Activated CD8-positive, alpha-beta T cell treated with anti-CD3 and anti-CD28 coated beads for 36 hours (primary cell): ENCODE measurements around the gene DLG5. TPM values are rescaled to one million over a fixed set of nuclear protein-coding genes. Genes with fewer than 3 reads are reported as not detected.

Experiments
- ATAC-seq: fragments of 200-7000 bp; cut with Tn5 transposase; one replicate; pipeline ENCODE4 v1.10.0; 2021; ENCODE audit warnings: mild to moderate bottlenecking, moderate library complexity
- CTCF ChIA-PET: fragments of 350-600 bp; sonication (Branson Sonifier 250); formaldehyde crosslinking; loops from one replicate; lab custom pipeline; 2021; ENCODE audit warnings: antibody characterized with exemption; lab: Charles Lee
- POLR2A ChIA-PET: fragments of 350-600 bp; sonication (Branson Sonifier 250); formaldehyde crosslinking; loops from one replicate; lab custom pipeline; 2021; ENCODE audit warnings: antibody characterized with exemption; lab: Charles Lee
- DNase-seq: peaks from one replicate; pipeline ENCODE4 v3.0.0-alpha.2; 2020
- H3K27ac Mint-ChIP-seq: one replicate; pipeline ENCODE4 v1.8.0; 2021; ENCODE audit warnings: mild to moderate bottlenecking, mixed read lengths
- H3K27me3 Mint-ChIP-seq: one replicate; pipeline ENCODE4 v1.8.0; 2021; ENCODE audit warnings: mixed read lengths
- H3K36me3 Mint-ChIP-seq: one replicate; pipeline ENCODE4 v1.8.0; 2021; ENCODE audit warnings: low read depth, mixed read lengths
- H3K4me1 Mint-ChIP-seq: one replicate; pipeline ENCODE4 v1.8.0; 2021; ENCODE audit warnings: low read depth, mixed read lengths
- H3K4me3 Mint-ChIP-seq: one replicate; pipeline ENCODE4 v1.8.0; 2021; ENCODE audit warnings: mild to moderate bottlenecking, moderate library complexity, mixed read lengths
- H3K9me3 Mint-ChIP-seq: one replicate; pipeline ENCODE4 v1.8.0; 2021; ENCODE audit warnings: mixed read lengths
- intact Hi-C: fragments of 100-400 bp; cut with micrococcal nuclease; formaldehyde crosslinking; loops from one replicate; pipeline ENCODE4 v1.10.0; 2022
- total RNA-seq, 2 experiments: library from RNA; stranded (reverse); gene quantifications; one replicate each; pipeline ENCODE4 v1.2.3, GENCODE V29; 2021
- TF ChIP-seq, protein P1 (sequence below): fragments of 200-600 bp; IDR thresholded peaks from one replicate; pipeline ENCODE4 v1.8.0; 2022; ENCODE audit warnings: antibody characterized with exemption, mild to moderate bottlenecking

Gene DLG5
- total RNA-seq, 2 experiments from 2014 or later, result 2.7 to 4.8 TPM

DNA sequence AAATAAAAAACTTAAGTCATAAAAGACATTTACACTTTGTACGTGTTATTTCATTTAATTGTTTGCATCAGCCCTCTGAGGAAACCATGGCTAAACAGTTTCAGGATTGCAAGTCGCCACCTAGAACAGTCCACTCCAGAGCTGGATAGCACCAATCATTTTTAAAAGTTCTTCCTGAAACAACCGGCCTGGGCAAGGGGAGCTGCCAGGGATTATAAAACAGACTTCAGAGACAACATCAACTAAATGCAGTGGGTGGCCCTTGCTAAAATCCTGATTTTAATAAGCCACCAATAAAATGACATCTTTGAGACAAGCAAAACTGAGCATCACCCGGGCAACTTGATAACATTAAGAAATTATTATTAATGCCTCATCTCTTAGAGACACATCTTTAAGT, 13.5 kb downstream of the DLG5 start:
- Mint-ChIP-seq H3K4me3 (no peak overlapping the region), H3K27ac (no peak overlapping the region), H3K4me1 (no peaks in the 10 kb centered on the region), H3K9me3 (no peaks in the 10 kb centered on the region), H3K36me3 (no peaks in the 10 kb centered on the region), H3K27me3 (peaks cover 2% of the 10 kb centered on the region)
- ChIA-PET POLR2A (no interaction called here), CTCF (interaction anchor here (1.1 kb wide), 1 partner anchor 12 kb away, joined by 4 read pairs; no protein-coding TSS in a partner anchor)
- ATAC-seq (no peak), DNase-seq (no peak)
- intact Hi-C loops, result no loop called here
- TF ChIP-seq, protein P1, sequence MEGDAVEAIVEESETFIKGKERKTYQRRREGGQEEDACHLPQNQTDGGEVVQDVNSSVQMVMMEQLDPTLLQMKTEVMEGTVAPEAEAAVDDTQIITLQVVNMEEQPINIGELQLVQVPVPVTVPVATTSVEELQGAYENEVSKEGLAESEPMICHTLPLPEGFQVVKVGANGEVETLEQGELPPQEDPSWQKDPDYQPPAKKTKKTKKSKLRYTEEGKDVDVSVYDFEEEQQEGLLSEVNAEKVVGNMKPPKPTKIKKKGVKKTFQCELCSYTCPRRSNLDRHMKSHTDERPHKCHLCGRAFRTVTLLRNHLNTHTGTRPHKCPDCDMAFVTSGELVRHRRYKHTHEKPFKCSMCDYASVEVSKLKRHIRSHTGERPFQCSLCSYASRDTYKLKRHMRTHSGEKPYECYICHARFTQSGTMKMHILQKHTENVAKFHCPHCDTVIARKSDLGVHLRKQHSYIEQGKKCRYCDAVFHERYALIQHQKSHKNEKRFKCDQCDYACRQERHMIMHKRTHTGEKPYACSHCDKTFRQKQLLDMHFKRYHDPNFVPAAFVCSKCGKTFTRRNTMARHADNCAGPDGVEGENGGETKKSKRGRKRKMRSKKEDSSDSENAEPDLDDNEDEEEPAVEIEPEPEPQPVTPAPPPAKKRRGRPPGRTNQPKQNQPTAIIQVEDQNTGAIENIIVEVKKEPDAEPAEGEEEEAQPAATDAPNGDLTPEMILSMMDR, result no peak

DNA sequence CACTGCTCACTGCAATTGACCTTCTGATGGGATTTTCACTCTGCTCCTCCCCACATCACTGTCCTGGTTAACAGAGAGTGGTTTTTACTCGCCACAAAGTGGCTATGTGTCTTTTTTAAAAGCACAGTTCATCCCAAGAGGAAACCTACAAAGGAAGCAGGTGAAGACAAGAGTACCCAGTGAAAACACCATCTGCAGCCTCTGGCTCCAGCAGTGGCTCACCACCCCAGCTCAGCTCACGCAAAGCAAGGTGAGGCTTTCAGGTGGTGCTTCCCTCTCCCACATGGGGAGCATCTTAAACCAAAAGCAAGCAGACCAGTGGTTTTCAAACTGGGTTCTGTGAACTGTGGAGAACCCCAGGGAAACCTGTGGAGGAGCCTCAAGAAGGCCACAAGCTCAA, 14.0 kb downstream of the DLG5 start:
- H3K36me3 Mint-ChIP-seq, result no peaks in the 10 kb centered on the region
- intact Hi-C loops, result no loop called here
- no peak for DNase-seq
- no peak overlapping the region for H3K4me3 Mint-ChIP-seq
- no peak overlapping the region for H3K27ac Mint-ChIP-seq
- CTCF ChIA-PET, result no interaction called here
- H3K9me3 Mint-ChIP-seq, result no peaks in the 10 kb centered on the region
- H3K4me1 Mint-ChIP-seq, result no peaks in the 10 kb centered on the region
- POLR2A ChIA-PET, result no interaction called here
- peaks cover 2% of the 10 kb centered on the region for H3K27me3 Mint-ChIP-seq
- TF ChIP-seq, protein P1, result no peak
- no peak for ATAC-seq

GRCh38 chr10:77911535-77912123, 14.9 kb downstream of the DLG5 start:
- ChIA-PET POLR2A (no interaction called here), CTCF (no interaction called here)
- Mint-ChIP-seq H3K9me3 (no peaks in the 10 kb centered on the region), H3K36me3 (no peaks in the 10 kb centered on the region), H3K4me1 (no peaks in the 10 kb centered on the region), H3K27ac (no peak overlapping the region), H3K4me3 (no peak overlapping the region), H3K27me3 (peaks cover 2% of the 10 kb centered on the region)
- no peak for ATAC-seq
- intact Hi-C loops, result no loop called here
- TF ChIP-seq, protein P1, result no peak
- no peak for DNase-seq

DNA sequence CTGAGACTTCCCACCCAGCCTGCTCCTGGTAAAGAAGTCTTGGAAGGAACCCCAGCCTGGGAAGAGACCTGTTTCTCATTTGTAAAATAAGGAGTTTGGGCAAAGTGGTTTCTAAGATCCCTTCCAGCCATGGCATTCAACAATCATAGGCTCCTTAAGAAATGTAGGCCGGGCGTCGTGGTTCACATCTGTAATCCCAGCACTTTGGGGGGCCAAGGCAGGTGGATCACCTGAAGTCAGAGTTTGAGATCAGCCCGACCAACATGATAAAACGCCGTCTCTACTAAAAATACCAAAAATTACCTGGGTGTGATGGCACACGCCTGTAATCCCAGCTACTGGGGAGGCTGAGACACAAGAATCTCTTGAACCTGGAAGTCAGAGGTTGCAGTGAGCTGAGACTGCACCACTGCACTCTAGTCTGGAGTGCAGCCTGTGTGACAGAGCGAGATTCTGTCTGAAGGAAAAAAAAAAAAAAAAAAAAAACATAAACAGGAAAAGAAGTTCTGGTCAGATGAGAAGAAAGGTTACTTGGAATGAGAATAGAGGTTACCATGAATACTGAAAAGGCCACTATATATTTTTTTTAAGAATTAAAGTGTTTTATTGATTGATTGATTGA, 15.9 kb downstream of the DLG5 start:
- H3K27ac Mint-ChIP-seq, result no peak overlapping the region
- ChIA-PET CTCF (no interaction called here), POLR2A (no interaction called here)
- DNase-seq (no peak), ATAC-seq (no peak)
- H3K27me3 Mint-ChIP-seq, result peaks cover 2% of the 10 kb centered on the region
- no peaks in the 10 kb centered on the region for H3K36me3 Mint-ChIP-seq
- no peaks in the 10 kb centered on the region for H3K4me1 Mint-ChIP-seq
- H3K4me3 Mint-ChIP-seq, result no peak overlapping the region
- H3K9me3 Mint-ChIP-seq, result no peaks in the 10 kb centered on the region
- TF ChIP-seq, protein P1, result no peak
- intact Hi-C loops, result no loop called here

- no peak overlapping the region for H3K4me3 Mint-ChIP-seq
- H3K4me1 Mint-ChIP-seq, result no peaks in the 10 kb centered on the region
- ATAC-seq, result no peak
- CTCF ChIA-PET, result no interaction called here
- no peak for DNase-seq
- intact Hi-C loops, result no loop called here
- H3K27me3 Mint-ChIP-seq, result peaks cover 2% of the 10 kb centered on the region
- no peak overlapping the region for H3K27ac Mint-ChIP-seq
- no peaks in the 10 kb centered on the region for H3K36me3 Mint-ChIP-seq
- H3K9me3 Mint-ChIP-seq, result no peaks in the 10 kb centered on the region
- TF ChIP-seq, protein P1, result no peak
- POLR2A ChIA-PET, result no interaction called here
Measured at GRCh38 chr10:77909749-77910375, 16.7 kb downstream of the DLG5 start.
